HepG2 (cell line): Measurements from ENCODE around the gene TNP1. TPM values are rescaled to one million over a fixed set of nuclear protein-coding genes. Genes with fewer than 3 reads are reported as not detected.

Experiments
- EHMT2 ChIP-seq: fragments of 200-600 bp; sonication (generic); IDR thresholded peaks from 2 replicates; pipeline ENCODE4 v1.7.0; 2017; ENCODE audit warnings: antibody characterized with exemption, low read depth, low read length, borderline replicate concordance
- ELF3 ChIP-seq: IDR thresholded peaks from 2 replicates; pipeline ENCODE4 v1.6.1; 2016; ENCODE audit warnings: missing genetic modification reagents, missing compliant biosample characterization
- GATAD2A ChIP-seq: IDR thresholded peaks from 2 replicates; pipeline ENCODE4 v1.6.1; 2016
- HDAC1 ChIP-seq: sonication (generic); formaldehyde crosslinking; IDR thresholded peaks from 2 replicates; pipeline ENCODE4 v1.5.1; 2020; ENCODE audit warnings: mild to moderate bottlenecking, missing genetic modification reagents
- IKZF4 ChIP-seq: sonication (generic); formaldehyde crosslinking; IDR thresholded peaks from 2 replicates; pipeline ENCODE4 v1.5.1; 2020; ENCODE audit warnings: borderline replicate concordance, mild to moderate bottlenecking, low read depth, missing genetic modification reagents; ENCODE audit errors: not compliant biosample characterization
- JARID2 ChIP-seq: sonication (generic); formaldehyde crosslinking; IDR thresholded peaks from 2 replicates; pipeline ENCODE4 v1.8.1; 2023; ENCODE audit warnings: missing genetic modification reagents, inconsistent platforms; ENCODE audit not compliant: insufficient replicate concordance
- MAZ ChIP-seq, 2 experiments: sonication (generic) in 1 of 2; formaldehyde crosslinking in 1 of 2; IDR thresholded peaks; 2 replicates each; pipeline versions ENCODE4 v1.5.0 to v1.6.1; 2012 to 2020; ENCODE audit warnings: low read depth in 2 of 2, mild to moderate bottlenecking in 2 of 2, borderline replicate concordance in 1 of 2, improper control_type of control experiment in 1 of 2, low read length in 1 of 2, missing genetic modification reagents in 1 of 2, moderate library complexity in 1 of 2
- MXI1 ChIP-seq: IDR thresholded peaks from 3 replicates; pipeline ENCODE4 v1.6.1; 2012; ENCODE audit warnings: low read depth, low read length, inconsistent platforms, borderline replicate concordance
- NCOA2 ChIP-seq: sonication (generic); formaldehyde crosslinking; IDR thresholded peaks from 2 replicates; pipeline ENCODE4 v1.8.0; 2022; ENCODE audit warnings: inconsistent platforms
- NR2F6 ChIP-seq, 2 experiments: IDR thresholded peaks; 2 replicates each; pipeline ENCODE4 v1.6.1; 2016; ENCODE audit warnings: antibody characterized with exemption in 1 of 2, mild to moderate bottlenecking in 1 of 2
- PHF8 ChIP-seq: sonication (generic); formaldehyde crosslinking; IDR thresholded peaks from 2 replicates; pipeline ENCODE4 v1.5.0; 2020; ENCODE audit warnings: missing genetic modification reagents
- POGK ChIP-seq: sonication (generic); formaldehyde crosslinking; conservative IDR thresholded peaks from 2 replicates; pipeline ENCODE4 v1.8.0; 2022; ENCODE audit warnings: mild to moderate bottlenecking, moderate library complexity, missing genetic modification reagents
- PPARG ChIP-seq: conservative IDR thresholded peaks from 2 replicates; pipeline ENCODE4 v1.6.1; 2016; ENCODE audit warnings: missing biosample characterization, missing genetic modification reagents
- RFXAP ChIP-seq: sonication (generic); formaldehyde crosslinking; IDR thresholded peaks from 2 replicates; pipeline ENCODE4 v1.4.0; 2020; ENCODE audit warnings: missing genetic modification reagents, borderline replicate concordance
- SALL1 ChIP-seq: sonication (generic); formaldehyde crosslinking; IDR thresholded peaks from 2 replicates; pipeline ENCODE4 v1.8.0; 2022; ENCODE audit warnings: mild to moderate bottlenecking, missing genetic modification reagents
- SETDB1 ChIP-seq: sonication (generic); formaldehyde crosslinking; IDR thresholded peaks from 2 replicates; pipeline ENCODE4 v1.5.1; 2020; ENCODE audit warnings: missing genetic modification reagents, mild to moderate bottlenecking, borderline replicate concordance
- SOX5 ChIP-seq: IDR thresholded peaks from 2 replicates; pipeline ENCODE4 v1.6.1; 2016; ENCODE audit warnings: borderline replicate concordance
- SRSF1 ChIP-seq: fragments of 200-400 bp; formaldehyde crosslinking; optimal IDR thresholded peaks from 2 replicates; pipeline ENCODE3; 2017; ENCODE audit warnings: mild to moderate bottlenecking, low read depth, low read length, moderate library complexity
- SRY ChIP-seq: sonication (generic); formaldehyde crosslinking; IDR thresholded peaks from 2 replicates; pipeline ENCODE4 v1.8.0; 2022; ENCODE audit warnings: mild to moderate bottlenecking, missing genetic modification reagents
- TEAD3 ChIP-seq: optimal IDR thresholded peaks from 2 replicates; pipeline ENCODE3; 2016; ENCODE audit warnings: borderline replicate concordance
- YEATS2 ChIP-seq: sonication (generic); formaldehyde crosslinking; IDR thresholded peaks from 2 replicates; pipeline ENCODE4 v1.4.0; 2020; ENCODE audit warnings: missing genetic modification reagents, borderline replicate concordance
- ZFP41 ChIP-seq: sonication (generic); formaldehyde crosslinking; IDR thresholded peaks from 2 replicates; pipeline ENCODE4 v1.4.0; 2020; ENCODE audit warnings: mild to moderate bottlenecking, missing genetic modification reagents, borderline replicate concordance
- ZNF343 ChIP-seq: sonication (generic); formaldehyde crosslinking; IDR thresholded peaks from 2 replicates; pipeline ENCODE4 v1.4.0; 2020; ENCODE audit warnings: mild to moderate bottlenecking, missing genetic modification reagents
- ZNF431 ChIP-seq: sonication (generic); formaldehyde crosslinking; IDR thresholded peaks from 2 replicates; pipeline ENCODE4 v1.9.0; 2022; ENCODE audit warnings: missing genetic modification reagents, low read depth, mild to moderate bottlenecking, borderline replicate concordance
- ZNF878 ChIP-seq: sonication (generic); formaldehyde crosslinking; IDR thresholded peaks from 2 replicates; pipeline ENCODE4 v1.8.1; 2023; ENCODE audit warnings: mild to moderate bottlenecking, missing genetic modification reagents, moderate library complexity
- polyA plus RNA-seq, 8 experiments: library from polyadenylated mRNA; depleted of rRNA in 3 of 8; stranded (reverse) in 7 of 8; unstranded in 1 of 8; fragments of >200 nt; fragmentation: Illumina TruSeq in 4 of 8; extraction: Trizol in 4 of 8; gene quantifications; 2 replicates each; pipeline versions ENCODE4 v1.2.1 to v1.2.3, GENCODE V29; 2011 to 2016; ENCODE audit warnings: low read depth in 4 of 8, missing spikeins in 1 of 8, mixed read lengths in 1 of 8; ENCODE audit not compliant: insufficient read depth in 1 of 8
- total RNA-seq, 5 experiments: library from RNA; depleted of rRNA; stranded (reverse); fragments of >200 nt; fragmentation: Illumina TruSeq; extraction: Trizol; gene quantifications; 2 replicates each; pipeline ENCODE4 v1.2.3, GENCODE V29; 2016; ENCODE audit warnings: low read depth in 1 of 5
- TF ChIP-seq, protein P1 (sequence below): sonication (generic); formaldehyde crosslinking; IDR thresholded peaks from 2 replicates; pipeline ENCODE4 v1.4.0; 2020; ENCODE audit warnings: missing genetic modification reagents, mild to moderate bottlenecking, borderline replicate concordance

Gene TNP1
- total and polyA plus RNA-seq, 2 of the 13 experiments (the other 11 are each of a cell fraction or from before 2014, with no cell fraction given): not detected

DNA sequence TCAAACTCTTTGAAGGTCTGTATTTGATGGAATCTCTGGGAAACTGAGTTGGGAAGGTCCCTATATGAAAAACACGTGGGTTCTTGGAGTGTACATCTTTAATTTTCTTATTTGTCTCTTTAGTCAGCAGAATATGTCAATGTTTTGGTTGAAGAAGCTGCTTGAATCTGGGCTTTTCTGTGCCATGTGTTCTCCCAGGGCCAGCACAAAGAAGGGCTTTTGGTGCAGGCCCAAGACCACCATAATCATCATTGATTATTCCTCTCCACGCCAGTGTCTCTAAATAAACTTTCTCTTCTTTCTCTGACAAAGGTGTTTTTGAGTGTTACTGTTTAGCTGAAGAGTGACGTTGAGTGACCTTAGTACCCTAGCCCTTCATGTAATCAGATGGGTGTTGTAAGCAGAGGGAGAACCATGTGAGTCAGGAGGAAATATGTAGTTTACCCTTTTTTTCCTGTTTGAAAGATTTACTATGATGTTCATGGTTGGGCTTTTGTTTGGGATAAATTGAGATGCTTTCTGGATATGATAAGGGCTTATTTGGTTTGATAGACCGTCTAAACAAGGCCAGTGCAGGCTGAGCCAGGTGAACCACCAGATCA, 11.6 kb upstream of the TNP1 start (continued):
- peak; percentile 90 for TF ChIP-seq TEAD3 (CRISPR knock-in tag)
- TF ChIP-seq SOX5 (CRISPR knock-in tag): peak; percentile 91
- TF ChIP-seq PHF8 (CRISPR knock-in tag): no peak
- TF ChIP-seq SRY (CRISPR knock-in tag): no peak
- TF ChIP-seq NR2F6 (IDR thresholded peaks at IDR 0.05): peak; percentile 67
- peak; percentile 72 for TF ChIP-seq NR2F6 (CRISPR knock-in tag; IDR thresholded peaks at IDR 0.05)
- TF ChIP-seq SETDB1 (CRISPR knock-in tag): no peak
- peak; percentile 71 for TF ChIP-seq NCOA2
- no peak for TF ChIP-seq ZFP41
- TF ChIP-seq, protein P1, sequence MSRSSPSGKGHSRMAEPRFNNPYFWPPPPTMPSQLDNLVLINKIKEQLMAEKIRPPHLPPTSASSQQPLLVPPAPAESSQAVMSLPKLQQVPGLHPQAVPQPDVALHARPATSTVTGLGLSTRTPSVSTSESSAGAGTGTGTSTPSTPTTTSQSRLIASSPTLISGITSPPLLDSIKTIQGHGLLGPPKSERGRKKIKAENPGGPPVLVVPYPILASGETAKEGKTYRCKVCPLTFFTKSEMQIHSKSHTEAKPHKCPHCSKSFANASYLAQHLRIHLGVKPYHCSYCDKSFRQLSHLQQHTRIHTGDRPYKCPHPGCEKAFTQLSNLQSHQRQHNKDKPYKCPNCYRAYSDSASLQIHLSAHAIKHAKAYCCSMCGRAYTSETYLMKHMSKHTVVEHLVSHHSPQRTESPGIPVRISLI: peak; percentile 78; the same call in 1 of the 2 replicates
- TF ChIP-seq ZNF431 (CRISPR knock-in tag): peak; percentile 41; the same call in 1 of the 2 replicates
- TF ChIP-seq SALL1 (CRISPR knock-in tag): peak; percentile 80; the same call in 1 of the 2 replicates
- TF ChIP-seq GATAD2A (CRISPR knock-in tag): peak; percentile 96
- no peak for TF ChIP-seq JARID2 (CRISPR knock-in tag)
- TF ChIP-seq IKZF4 (CRISPR knock-in tag): no peak
- peak; percentile 98 for TF ChIP-seq ELF3 (CRISPR knock-in tag)
- no peak for TF ChIP-seq SRSF1
- TF ChIP-seq HDAC1 (CRISPR knock-in tag): peak; percentile 49; the same call in 1 of the 2 replicates
- no peak for TF ChIP-seq MXI1
- TF ChIP-seq MAZ (IDR thresholded peaks at IDR 0.05; ENCODE audit: borderline replicate concordance, low read depth, low read length): no peak
- TF ChIP-seq MAZ (CRISPR knock-in tag; IDR thresholded peaks at IDR 0.05; ENCODE audit: low read depth): peak; percentile 33; the same call in 1 of the 2 replicates
- TF ChIP-seq POGK (CRISPR knock-in tag): 0 out of 2 replicates have a peak, but pooled peaks have one; percentile 28
- peak; percentile 25; the same call in 1 of the 2 replicates for TF ChIP-seq ZNF878
- no peak for TF ChIP-seq RFXAP
- peak; percentile 60; the same call in 1 of the 2 replicates for TF ChIP-seq YEATS2 (CRISPR knock-in tag)
- no peak for TF ChIP-seq ZNF343
- TF ChIP-seq PPARG (CRISPR knock-in tag): peak; percentile 63
- TF ChIP-seq EHMT2: peak; percentile 95; the same call in 1 of the 2 replicates
